Muscle of arm (tissue), 12 donors: ENCODE results near the gene CFL1. TPM values are rescaled to one million over a fixed set of nuclear protein-coding genes. Genes with fewer than 3 reads are reported as not detected.

Source experiments
- DNase-seq: peaks from one replicate; pipeline ENCODE4 v3.0.0-alpha.2; 2013
- polyA plus RNA-seq, 12 donors: library from polyadenylated mRNA; unstranded; fragments of 120-200 nt; gene quantifications; one replicate each; pipeline ENCODE4 v1.2.1, GENCODE V29; 2013; ENCODE audit not compliant: insufficient read length in 12 of 12

Gene CFL1
- polyA plus RNA-seq, 12 donors: 525 to 708 (median 574) TPM; not detected in 1

GRCh38 chr11:65809496-65809895 is 48.5 kb downstream of the CFL1 start:
- DNase-seq: no peak

- no peak for DNase-seq
Measured at GRCh38 chr11:65808744-65809341, 49.1 kb downstream of the CFL1 start.

- DNase-seq: no peak
Measured at GRCh38 chr11:65806979-65807378, 51.0 kb downstream of the CFL1 start.

Other genes with a start within 250 kb of the CFL1 start
- 10 to 100 TPM in 11 of 12 donors, not detected in 1; 22.6 to 58.3 (median 27.6) TPM for gene MAP3K11, start 244.0 kb downstream of the CFL1 start, polyA plus RNA-seq
- gene PCNX3, start 242.4 kb downstream of the CFL1 start, polyA plus RNA-seq: 100 to 1,000 TPM in 1 of 12 donors, 10 to 100 TPM in 10, 1 to 10 TPM in 1; 9.8 to 155 (median 15.6) TPM
- 10 to 100 TPM in 11 of 12 donors, not detected in 1; 23.3 to 56.0 (median 33.6) TPM for gene SIPA1, start 220.1 kb downstream of the CFL1 start, polyA plus RNA-seq
- 10 to 100 TPM in 11 of 12 donors, not detected in 1; 34.7 to 75.7 (median 39.8) TPM for gene RELA, start 195.3 kb downstream of the CFL1 start, polyA plus RNA-seq
- gene KAT5, start 145.9 kb downstream of the CFL1 start, polyA plus RNA-seq: 10 to 100 TPM in 11 of 12 donors, not detected in 1; 28.8 to 51.0 (median 38.1) TPM
- 10 to 100 TPM in 11 of 12 donors, not detected in 1; 18.3 to 35.0 (median 22.9) TPM for gene RNASEH2C, start 137.4 kb downstream of the CFL1 start, polyA plus RNA-seq
- 1 to 10 TPM in 11 of 12 donors, not detected in 1; 1.2 to 7.0 (median 1.8) TPM for gene AP5B1, start 77.2 kb downstream of the CFL1 start, polyA plus RNA-seq
- 1 to 10 TPM in 3 of 12 donors, under 1 TPM in 4, not detected in 5; 0.07 to 8.2 (median 0.44) TPM for gene OVOL1, start 71.1 kb downstream of the CFL1 start, polyA plus RNA-seq
- 1 to 10 TPM in 6 of 12 donors, under 1 TPM in 4, not detected in 2; 0.84 to 3.2 (median 1.2) TPM for gene SNX32, start 24.2 kb downstream of the CFL1 start, polyA plus RNA-seq
- 10 to 100 TPM in 11 of 12 donors, not detected in 1; 35.4 to 63.0 (median 39.4) TPM for gene MUS81, start 2.3 kb upstream of the CFL1 start, polyA plus RNA-seq
- gene EFEMP2, start 14.6 kb upstream of the CFL1 start, polyA plus RNA-seq: 100 to 1,000 TPM in 5 of 12 donors, 10 to 100 TPM in 6, not detected in 1; 72.0 to 155 (median 92.2) TPM
- 1 to 10 TPM in 4 of 12 donors, under 1 TPM in 6, not detected in 2; 0.32 to 5.3 (median 0.78) TPM for gene CTSW, start 21.7 kb upstream of the CFL1 start, polyA plus RNA-seq
- 10 to 100 TPM in 11 of 12 donors, not detected in 1; 51.1 to 68.4 (median 60.3) TPM for gene FIBP, start 30.3 kb upstream of the CFL1 start, polyA plus RNA-seq
- 10 to 100 TPM in 8 of 12 donors, 1 to 10 TPM in 3, not detected in 1; 9.0 to 38.8 (median 10.5) TPM for gene CCDC85B, start 32.5 kb upstream of the CFL1 start, polyA plus RNA-seq
- gene FOSL1, start 42.2 kb upstream of the CFL1 start, polyA plus RNA-seq: 1 to 10 TPM in 1 of 12 donors, under 1 TPM in 8, not detected in 3; 0.15 to 1.0 (median 0.24) TPM
- gene C11orf68, start 60.9 kb upstream of the CFL1 start, polyA plus RNA-seq: 10 to 100 TPM in 11 of 12 donors, not detected in 1; 26.1 to 37.7 (median 30.8) TPM
- gene DRAP1, start 61.2 kb upstream of the CFL1 start, polyA plus RNA-seq: 100 to 1,000 TPM in 1 of 12 donors, 10 to 100 TPM in 10, not detected in 1; 49.0 to 117 (median 65.8) TPM
- under 1 TPM in 5 of 12 donors, not detected in 7; 0.10 to 0.21 (median 0.12) TPM for gene TSGA10IP, start 87.3 kb upstream of the CFL1 start, polyA plus RNA-seq
- 10 to 100 TPM in 11 of 12 donors, not detected in 1; 30.3 to 66.7 (median 32.6) TPM for gene SART1, start 103.6 kb upstream of the CFL1 start, polyA plus RNA-seq
- gene EIF1AD, start 144.0 kb upstream of the CFL1 start, polyA plus RNA-seq: 10 to 100 TPM in 11 of 12 donors, not detected in 1; 13.9 to 21.6 (median 20.3) TPM
- gene BANF1, start 144.3 kb upstream of the CFL1 start, polyA plus RNA-seq: 100 to 1,000 TPM in 11 of 12 donors, not detected in 1; 207 to 438 (median 224) TPM
- gene CST6, start 153.8 kb upstream of the CFL1 start, polyA plus RNA-seq: 1 to 10 TPM in 1 of 12 donors, under 1 TPM in 2, not detected in 9; 0.66 to 2.2 (median 0.88) TPM
- under 1 TPM in 5 of 12 donors, not detected in 7; 0.08 to 0.57 (median 0.11) TPM for gene CATSPER1, start 168.3 kb upstream of the CFL1 start, polyA plus RNA-seq
- gene GAL3ST3, start 191.0 kb upstream of the CFL1 start, polyA plus RNA-seq: 1 to 10 TPM in 1 of 12 donors, under 1 TPM in 8, not detected in 3; 0.24 to 1.1 (median 0.47) TPM
- 100 to 1,000 TPM in 11 of 12 donors, not detected in 1; 120 to 210 (median 134) TPM for gene SF3B2, start 194.2 kb upstream of the CFL1 start, polyA plus RNA-seq
- 100 to 1,000 TPM in 1 of 12 donors, 10 to 100 TPM in 11; 29.9 to 128 (median 33.8) TPM for gene PACS1, start 212.1 kb upstream of the CFL1 start, polyA plus RNA-seq